Gastroesophageal sphincter (tissue), 4 donors: ENCODE data around the gene TSHZ2. TPM values are rescaled to one million over a fixed set of nuclear protein-coding genes. Genes with fewer than 3 reads are reported as not detected.

Source experiments
- ATAC-seq: fragments of 150-250 bp; one replicate; pipeline ENCODE4 v1.9.1; 2016; ENCODE audit warnings: mild to moderate bottlenecking, moderate library complexity
- H3K27ac ChIP-seq, 4 donors: fragments of 200-600 bp; sonication (generic) in 3 of 4; 1 replicate in 3 of 4; 2 replicates in 1 of 4; pipeline ENCODE4 v1.5.1; 2016 to 2019
- H3K27me3 ChIP-seq: fragments of 200-600 bp; sonication (generic); one replicate; pipeline ENCODE4 v1.5.1; 2019
- H3K36me3 ChIP-seq, 2 donors: fragments of 200-600 bp; sonication (generic); one replicate each; pipeline ENCODE4 v1.5.1; 2019; ENCODE audit warnings: control low read depth in 1 of 2
- H3K4me1 ChIP-seq, 3 donors: fragments of 200-600 bp; sonication (generic); 1 replicate in 2 of 3; 2 replicates in 1 of 3; pipeline ENCODE4 v1.5.1; 2016 to 2019; ENCODE audit warnings: control low read depth in 2 of 3
- H3K4me3 ChIP-seq, 2 donors: fragments of 200-600 bp; sonication (generic); one replicate each; pipeline ENCODE4 v1.5.1; 2019; ENCODE audit warnings: mild to moderate bottlenecking in 1 of 2, moderate library complexity in 1 of 2
- H3K9me3 ChIP-seq, 3 donors: fragments of 200-600 bp; sonication (generic); one replicate each; pipeline ENCODE4 v1.5.1; 2017 to 2019; ENCODE audit warnings: control low read depth in 2 of 3
- EP300 ChIP-seq: sonication (generic); formaldehyde crosslinking; IDR thresholded peaks from one replicate; pipeline ENCODE4 v1.6.1; 2017; ENCODE audit warnings: antibody characterized with exemption, mild to moderate bottlenecking
- POLR2A ChIP-seq, 2 donors: fragments of 450-650 bp; IDR thresholded peaks; one replicate each; pipeline ENCODE4 v1.6.1; 2017; ENCODE audit warnings: antibody characterized with exemption in 2 of 2, mild to moderate bottlenecking in 2 of 2, moderate library complexity in 1 of 2
- POLR2AphosphoS5 ChIP-seq: sonication (generic); formaldehyde crosslinking; IDR thresholded peaks from one replicate; pipeline ENCODE4 v1.6.1; 2017; ENCODE audit warnings: antibody characterized with exemption
- WGBS, 2 donors: methylation state at CpG; one replicate each; pipeline ENCODE4 v1.1.5; 2018; ENCODE audit warnings: low coverage in 1 of 2; 5-methylcytosine and 5-hydroxymethylcytosine counted together
- total RNA-seq, 4 donors: library from RNA; depleted of rRNA; stranded (reverse); fragments of >200 nt; gene quantifications; one replicate each; pipeline ENCODE4 v1.1.0, GENCODE V29; 2016
- TF ChIP-seq, protein P1 (sequence below), 4 experiments: fragments of 200-600 bp in 2 of 4; fragments of 450-650 bp in 2 of 4; sonication (generic) in 1 of 4; IDR thresholded peaks; one replicate each; pipeline ENCODE4 v1.5.1; 2017 to 2019; ENCODE audit warnings: antibody characterized with exemption in 4 of 4, mild to moderate bottlenecking in 2 of 4, moderate library complexity in 2 of 4

The TSHZ2 gene
- total RNA-seq, 4 donors from 2014 or later = 9.9 to 21.3 (median 12.2) TPM

DNA sequence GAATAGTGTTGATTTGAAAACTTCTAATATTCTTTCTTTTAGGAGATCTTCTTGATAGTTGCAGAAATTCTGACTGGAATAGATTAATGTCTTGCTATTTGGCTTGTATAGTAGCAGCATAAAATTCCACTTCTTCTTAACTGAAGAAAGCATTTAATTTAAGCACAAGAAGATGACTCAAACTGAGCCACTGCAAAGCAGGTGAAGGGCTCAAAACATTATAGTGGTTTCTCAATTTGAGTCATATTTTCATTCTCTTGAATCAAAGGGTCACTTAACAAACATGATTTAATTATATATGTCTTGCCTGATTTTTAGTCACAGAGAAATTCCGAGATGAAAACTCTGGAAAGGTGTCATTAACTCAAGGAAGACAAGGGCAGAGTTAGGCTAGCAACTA is 382.2 kb downstream of the TSHZ2 start:
- no peak for TF ChIP-seq POLR2A (IDR thresholded peaks at IDR 0.05)
- TF ChIP-seq EP300 = no peak
- no peak for TF ChIP-seq POLR2AphosphoS5
- TF ChIP-seq, protein P1, sequence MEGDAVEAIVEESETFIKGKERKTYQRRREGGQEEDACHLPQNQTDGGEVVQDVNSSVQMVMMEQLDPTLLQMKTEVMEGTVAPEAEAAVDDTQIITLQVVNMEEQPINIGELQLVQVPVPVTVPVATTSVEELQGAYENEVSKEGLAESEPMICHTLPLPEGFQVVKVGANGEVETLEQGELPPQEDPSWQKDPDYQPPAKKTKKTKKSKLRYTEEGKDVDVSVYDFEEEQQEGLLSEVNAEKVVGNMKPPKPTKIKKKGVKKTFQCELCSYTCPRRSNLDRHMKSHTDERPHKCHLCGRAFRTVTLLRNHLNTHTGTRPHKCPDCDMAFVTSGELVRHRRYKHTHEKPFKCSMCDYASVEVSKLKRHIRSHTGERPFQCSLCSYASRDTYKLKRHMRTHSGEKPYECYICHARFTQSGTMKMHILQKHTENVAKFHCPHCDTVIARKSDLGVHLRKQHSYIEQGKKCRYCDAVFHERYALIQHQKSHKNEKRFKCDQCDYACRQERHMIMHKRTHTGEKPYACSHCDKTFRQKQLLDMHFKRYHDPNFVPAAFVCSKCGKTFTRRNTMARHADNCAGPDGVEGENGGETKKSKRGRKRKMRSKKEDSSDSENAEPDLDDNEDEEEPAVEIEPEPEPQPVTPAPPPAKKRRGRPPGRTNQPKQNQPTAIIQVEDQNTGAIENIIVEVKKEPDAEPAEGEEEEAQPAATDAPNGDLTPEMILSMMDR (IDR thresholded peaks at IDR 0.05) = no peak
- 100% methylated on average over 1 of the region's 1 CpG for WGBS, 2 donors
- H3K4me1 ChIP-seq = no peaks in the 10 kb centered on the region
- H3K4me3 ChIP-seq = no peak overlapping the region
- ATAC-seq = no peak
- no peaks in the 10 kb centered on the region for H3K36me3 ChIP-seq
- H3K27me3 ChIP-seq = no peaks in the 10 kb centered on the region
- H3K27ac ChIP-seq = no peak overlapping the region
- H3K9me3 ChIP-seq = peaks cover 0 to 28% (median 0%) of the 10 kb centered on the region in 3 donors

DNA sequence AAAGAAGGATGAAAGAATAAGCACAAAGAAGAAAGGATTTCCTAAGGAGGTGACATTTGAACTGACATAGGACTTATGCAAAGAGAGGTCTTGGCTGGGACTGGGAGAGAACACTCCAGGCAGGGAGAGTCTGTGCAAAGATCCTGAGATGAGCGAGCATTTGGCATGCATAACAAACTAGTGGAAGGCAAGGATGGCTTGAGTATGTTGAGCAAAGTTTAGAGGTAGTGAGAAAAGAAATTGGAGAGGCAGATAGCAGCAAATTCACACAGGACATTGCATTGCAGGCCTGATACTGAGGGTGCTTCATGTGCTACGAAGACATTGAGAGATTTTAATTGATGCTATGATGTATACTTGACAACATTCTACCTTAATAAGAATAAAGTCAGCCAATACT is 383.6 kb downstream of the TSHZ2 start:
- H3K27ac ChIP-seq = no peak overlapping the region
- TF ChIP-seq POLR2A (IDR thresholded peaks at IDR 0.05) (no peak), POLR2AphosphoS5 (no peak), EP300 (no peak)
- TF ChIP-seq, protein P1 (IDR thresholded peaks at IDR 0.05) = no peak
- 86 to 87% methylated on average over 2 of the region's 2 CpGs for WGBS, 2 donors
- no peak for ATAC-seq
- no peaks in the 10 kb centered on the region for H3K36me3 ChIP-seq
- H3K4me3 ChIP-seq = no peak overlapping the region
- no peaks in the 10 kb centered on the region for H3K4me1 ChIP-seq
- H3K9me3 ChIP-seq = peaks cover 0 to 16% (median 0%) of the 10 kb centered on the region in 3 donors
- no peaks in the 10 kb centered on the region for H3K27me3 ChIP-seq

DNA sequence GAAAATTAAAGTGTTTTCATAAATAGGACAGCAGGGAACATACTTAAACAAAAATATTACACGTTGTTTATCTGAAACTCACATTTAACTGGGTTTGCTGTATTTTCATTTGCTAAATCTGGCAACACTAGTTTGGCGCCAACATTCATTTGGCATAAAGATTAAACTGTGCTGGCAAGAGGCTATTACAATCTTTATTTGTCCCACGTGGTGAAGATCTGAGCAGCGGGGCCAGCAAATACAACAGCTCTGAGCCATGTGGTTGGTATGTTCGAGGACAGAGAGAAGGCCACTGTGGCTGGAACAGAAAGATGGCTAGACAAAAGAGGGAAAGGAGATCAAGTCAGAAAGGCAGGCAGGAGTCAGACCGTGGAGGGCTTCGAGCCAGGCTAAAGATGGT is 387.3 kb downstream of the TSHZ2 start:
- 73 to 77% methylated on average over 6 to 7 of the region's 7 CpGs for WGBS, 2 donors
- no peak overlapping the region for H3K27ac ChIP-seq
- no peak for ATAC-seq
- H3K36me3 ChIP-seq = no peaks in the 10 kb centered on the region
- TF ChIP-seq, protein P1 (IDR thresholded peaks at IDR 0.05) = no peak
- no peak for TF ChIP-seq POLR2A (IDR thresholded peaks at IDR 0.05)
- no peak for TF ChIP-seq POLR2AphosphoS5
- no peak for TF ChIP-seq EP300
- H3K4me1 ChIP-seq = no peaks in the 10 kb centered on the region
- H3K9me3 ChIP-seq = peaks cover 0 to 10% (median 0%) of the 10 kb centered on the region in 3 donors
- no peaks in the 10 kb centered on the region for H3K27me3 ChIP-seq
- H3K4me3 ChIP-seq = no peak overlapping the region

DNA sequence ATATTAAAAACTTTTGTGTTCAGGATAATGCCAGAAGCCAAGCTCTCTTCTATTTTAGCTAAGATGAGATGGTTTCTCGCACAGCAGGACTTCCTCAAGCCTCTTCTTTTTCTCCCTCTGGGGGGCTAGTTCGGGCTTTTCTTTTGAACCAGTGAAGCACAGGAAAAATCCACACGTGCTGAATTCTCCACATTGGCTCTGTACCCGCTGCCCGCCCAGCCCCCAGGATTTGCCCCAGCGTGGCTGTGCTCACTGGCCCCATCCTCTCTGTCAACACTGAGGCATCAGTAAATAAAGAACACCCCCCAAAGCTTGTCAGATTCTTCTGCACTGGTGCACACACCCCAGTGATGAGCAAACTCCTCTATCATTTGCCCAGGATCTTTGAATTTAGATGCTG is 388.7 kb downstream of the TSHZ2 start:
- Histone ChIP-seq H3K4me3 (no peak overlapping the region), H3K36me3 (no peaks in the 10 kb centered on the region), H3K27me3 (no peaks in the 10 kb centered on the region), H3K4me1 (no peaks in the 10 kb centered on the region), H3K27ac (no peak overlapping the region), H3K9me3 (peaks cover 0 to 7% (median 0%) of the 10 kb centered on the region in 3 donors)
- 70% methylated on average over 2 of the region's 6 CpGs; no CpG with 5 or more reads in 1 of the 2 donors for WGBS, 2 donors
- TF ChIP-seq, protein P1 (IDR thresholded peaks at IDR 0.05) = no peak
- TF ChIP-seq EP300 (no peak), POLR2AphosphoS5 (no peak), POLR2A (IDR thresholded peaks at IDR 0.05) (no peak)
- ATAC-seq = no peak

DNA sequence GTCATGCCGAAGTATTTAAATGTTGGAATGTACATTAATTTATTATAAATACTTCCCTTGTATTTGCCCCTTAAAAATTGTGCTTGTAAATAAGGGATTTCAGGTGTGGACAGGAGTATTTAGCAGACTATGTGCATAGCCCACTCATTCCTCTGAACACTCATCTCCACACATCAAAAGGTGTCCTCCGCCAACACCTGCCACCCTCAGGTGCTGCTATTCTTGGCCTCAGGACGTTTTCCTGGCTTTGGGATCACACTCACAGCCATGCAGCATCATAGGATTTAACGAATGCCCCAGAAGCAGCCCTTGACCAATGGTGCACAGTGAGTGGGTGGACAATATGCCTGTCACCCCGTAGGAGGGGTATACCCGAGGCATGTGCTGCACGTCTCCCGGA is 390.6 kb downstream of the TSHZ2 start:
- H3K4me3 ChIP-seq = no peak overlapping the region
- H3K36me3 ChIP-seq = no peaks in the 10 kb centered on the region
- H3K4me1 ChIP-seq = no peaks in the 10 kb centered on the region
- no peak for ATAC-seq
- no peaks in the 10 kb centered on the region for H3K9me3 ChIP-seq
- H3K27ac ChIP-seq = no peak overlapping the region
- 63 to 100% methylated on average over 1 to 2 of the region's 8 CpGs for WGBS, 2 donors
- TF ChIP-seq POLR2A (IDR thresholded peaks at IDR 0.05) (no peak), POLR2AphosphoS5 (no peak), EP300 (no peak)
- TF ChIP-seq, protein P1 (IDR thresholded peaks at IDR 0.05) = no peak
- no peaks in the 10 kb centered on the region for H3K27me3 ChIP-seq
